NT2/D1 (cell line): ENCODE data around the gene ADGRE3.
"Not testable (repeated sequence)": the region's sequence is repeated elsewhere in the genome, so short reads cannot be mapped to it uniquely, and the experiment has no call there.

Experiments
- SUZ12 ChIP-seq: IDR thresholded peaks from 2 replicates; pipeline ENCODE4 v1.6.1; 2011; ENCODE audit not compliant: insufficient read length, insufficient read depth; ENCODE audit errors: extremely low read depth
- YY1 ChIP-seq: IDR thresholded peaks from 2 replicates; pipeline ENCODE4 v1.6.1; 2011; ENCODE audit not compliant: insufficient read length, insufficient read depth
- ZNF274 ChIP-seq: IDR thresholded peaks from 2 replicates; pipeline ENCODE4 v1.6.1; 2011; ENCODE audit warnings: mild to moderate bottlenecking, low read depth, low read length

GRCh38 chr19:14624491-14624890 is 50.2 kb downstream of the ADGRE3 start:
- TF ChIP-seq YY1, SUZ12, ZNF274: not testable (repeated sequence)
